ENCODE data around the gene ELAVL1.

- TF ChIP-seq ZBTB14 (CRISPR knock-in tag; IDR thresholded peaks at IDR 0.05), result no peak
- TF ChIP-seq PRDM4 (CRISPR knock-in tag; IDR thresholded peaks at IDR 0.05; ENCODE audit: borderline replicate concordance), result no peak
- TF ChIP-seq KDM1A (CRISPR knock-in tag; IDR thresholded peaks at IDR 0.05), result no peak
- no peak for TF ChIP-seq ARHGAP35 (CRISPR knock-in tag; IDR thresholded peaks at IDR 0.05; ENCODE audit: borderline replicate concordance)
- no peak for TF ChIP-seq ZNF274 (CRISPR knock-in tag; IDR thresholded peaks at IDR 0.05)
Measured at GRCh38 chr19:7988307-7988706, 17.1 kb downstream of the ELAVL1 start.
